ENCODE measurements around the gene HRG. TPM values are rescaled to one million over a fixed set of nuclear protein-coding genes. Genes with fewer than 3 reads are reported as not detected.

The HRG gene
- polyA plus RNA-seq, 1 donor from 2014 or later: not detected

DNA sequence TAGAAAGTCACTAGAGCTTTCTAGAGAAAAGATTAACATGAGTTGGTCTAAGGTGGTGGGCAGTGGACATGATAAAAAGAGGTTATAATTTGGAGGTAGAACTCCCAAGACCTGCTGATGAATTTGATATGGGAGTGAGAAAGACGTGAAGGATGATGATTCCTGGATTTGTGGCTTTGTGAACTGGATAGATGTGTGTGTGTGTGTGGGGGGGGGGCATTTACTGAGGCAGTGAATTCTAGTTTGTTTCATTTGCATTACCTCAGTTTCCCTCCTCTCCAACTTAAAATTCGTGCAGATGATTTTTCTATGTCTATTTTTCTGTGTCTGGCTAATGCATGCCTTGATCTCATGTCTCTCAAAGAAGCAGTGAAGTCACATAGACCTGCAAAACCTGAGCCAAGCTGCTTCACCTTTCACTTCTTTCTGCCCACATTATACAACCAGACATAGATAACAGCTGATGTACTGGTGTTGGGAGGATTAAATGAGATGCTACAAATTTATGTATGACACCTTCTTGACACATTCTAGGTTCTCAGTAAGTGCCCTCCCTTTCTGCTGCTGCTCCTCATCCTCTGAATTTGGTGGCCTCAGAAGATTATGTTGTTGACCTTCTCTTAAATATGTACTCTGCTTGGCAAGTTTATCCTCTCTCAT lies 43.0 kb upstream of the HRG start:
- Histone ChIP-seq H3K9me2 (ENCODE audit: insufficient read depth, low read length) (no peaks in the 10 kb centered on the region), H3K4me2 (ENCODE audit: low read length) (no peak overlapping the region), H3K27me3 (ENCODE audit: insufficient read depth, low read depth, low read length) (no peaks in the 10 kb centered on the region), H3K4me3 (ENCODE audit: low read length) (no peak overlapping the region), H3K9ac (ENCODE audit: low read length) (no peak overlapping the region), H3K27ac (ENCODE audit: low read length) (no peak overlapping the region), H4K20me1 (ENCODE audit: insufficient read depth) (no peaks in the 10 kb centered on the region), H3K9me3 (ENCODE audit: low read length) (no peaks in the 10 kb centered on the region), H2AFZ (ENCODE audit: low read depth, low read length) (no peak overlapping the region), H3K36me3 (ENCODE audit: insufficient read depth, low read length) (no peaks in the 10 kb centered on the region), H3F3A (ENCODE audit: insufficient read depth, low read length, poor library complexity, severe bottlenecking) (no peaks in the 10 kb centered on the region), H3K79me2 (replicated peaks; ENCODE audit: insufficient read depth, low read length) (no peaks in the 10 kb centered on the region)
- no peak for TF ChIP-seq MXI1 (conservative IDR thresholded peaks at IDR 0.05; ENCODE audit: poor library complexity, severe bottlenecking)
- no peak for TF ChIP-seq TAF1 (IDR thresholded peaks at IDR 0.05; ENCODE audit: low read depth)
- TF ChIP-seq, protein P1, sequence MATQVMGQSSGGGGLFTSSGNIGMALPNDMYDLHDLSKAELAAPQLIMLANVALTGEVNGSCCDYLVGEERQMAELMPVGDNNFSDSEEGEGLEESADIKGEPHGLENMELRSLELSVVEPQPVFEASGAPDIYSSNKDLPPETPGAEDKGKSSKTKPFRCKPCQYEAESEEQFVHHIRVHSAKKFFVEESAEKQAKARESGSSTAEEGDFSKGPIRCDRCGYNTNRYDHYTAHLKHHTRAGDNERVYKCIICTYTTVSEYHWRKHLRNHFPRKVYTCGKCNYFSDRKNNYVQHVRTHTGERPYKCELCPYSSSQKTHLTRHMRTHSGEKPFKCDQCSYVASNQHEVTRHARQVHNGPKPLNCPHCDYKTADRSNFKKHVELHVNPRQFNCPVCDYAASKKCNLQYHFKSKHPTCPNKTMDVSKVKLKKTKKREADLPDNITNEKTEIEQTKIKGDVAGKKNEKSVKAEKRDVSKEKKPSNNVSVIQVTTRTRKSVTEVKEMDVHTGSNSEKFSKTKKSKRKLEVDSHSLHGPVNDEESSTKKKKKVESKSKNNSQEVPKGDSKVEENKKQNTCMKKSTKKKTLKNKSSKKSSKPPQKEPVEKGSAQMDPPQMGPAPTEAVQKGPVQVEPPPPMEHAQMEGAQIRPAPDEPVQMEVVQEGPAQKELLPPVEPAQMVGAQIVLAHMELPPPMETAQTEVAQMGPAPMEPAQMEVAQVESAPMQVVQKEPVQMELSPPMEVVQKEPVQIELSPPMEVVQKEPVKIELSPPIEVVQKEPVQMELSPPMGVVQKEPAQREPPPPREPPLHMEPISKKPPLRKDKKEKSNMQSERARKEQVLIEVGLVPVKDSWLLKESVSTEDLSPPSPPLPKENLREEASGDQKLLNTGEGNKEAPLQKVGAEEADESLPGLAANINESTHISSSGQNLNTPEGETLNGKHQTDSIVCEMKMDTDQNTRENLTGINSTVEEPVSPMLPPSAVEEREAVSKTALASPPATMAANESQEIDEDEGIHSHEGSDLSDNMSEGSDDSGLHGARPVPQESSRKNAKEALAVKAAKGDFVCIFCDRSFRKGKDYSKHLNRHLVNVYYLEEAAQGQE (IDR thresholded peaks at IDR 0.05; ENCODE audit: borderline replicate concordance): no peak
- no peak for TF ChIP-seq EZH2 (IDR thresholded peaks at IDR 0.05; ENCODE audit: borderline replicate concordance, insufficient read depth, low read length, poor library complexity, severe bottlenecking)
- TF ChIP-seq EP300 (conservative IDR thresholded peaks at IDR 0.05; ENCODE audit: poor library complexity, severe bottlenecking): no peak
- TF ChIP-seq SMC3 (conservative IDR thresholded peaks at IDR 0.05; ENCODE audit: poor library complexity): no peak
- TF ChIP-seq POLR2AphosphoS5 (IDR thresholded peaks at IDR 0.05): no peak
- TF ChIP-seq, protein P2, sequence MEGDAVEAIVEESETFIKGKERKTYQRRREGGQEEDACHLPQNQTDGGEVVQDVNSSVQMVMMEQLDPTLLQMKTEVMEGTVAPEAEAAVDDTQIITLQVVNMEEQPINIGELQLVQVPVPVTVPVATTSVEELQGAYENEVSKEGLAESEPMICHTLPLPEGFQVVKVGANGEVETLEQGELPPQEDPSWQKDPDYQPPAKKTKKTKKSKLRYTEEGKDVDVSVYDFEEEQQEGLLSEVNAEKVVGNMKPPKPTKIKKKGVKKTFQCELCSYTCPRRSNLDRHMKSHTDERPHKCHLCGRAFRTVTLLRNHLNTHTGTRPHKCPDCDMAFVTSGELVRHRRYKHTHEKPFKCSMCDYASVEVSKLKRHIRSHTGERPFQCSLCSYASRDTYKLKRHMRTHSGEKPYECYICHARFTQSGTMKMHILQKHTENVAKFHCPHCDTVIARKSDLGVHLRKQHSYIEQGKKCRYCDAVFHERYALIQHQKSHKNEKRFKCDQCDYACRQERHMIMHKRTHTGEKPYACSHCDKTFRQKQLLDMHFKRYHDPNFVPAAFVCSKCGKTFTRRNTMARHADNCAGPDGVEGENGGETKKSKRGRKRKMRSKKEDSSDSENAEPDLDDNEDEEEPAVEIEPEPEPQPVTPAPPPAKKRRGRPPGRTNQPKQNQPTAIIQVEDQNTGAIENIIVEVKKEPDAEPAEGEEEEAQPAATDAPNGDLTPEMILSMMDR (IDR thresholded peaks at IDR 0.05; ENCODE audit: poor library complexity, severe bottlenecking): no peak
- no peak for TF ChIP-seq RAD21 (conservative IDR thresholded peaks at IDR 0.05)

DNA sequence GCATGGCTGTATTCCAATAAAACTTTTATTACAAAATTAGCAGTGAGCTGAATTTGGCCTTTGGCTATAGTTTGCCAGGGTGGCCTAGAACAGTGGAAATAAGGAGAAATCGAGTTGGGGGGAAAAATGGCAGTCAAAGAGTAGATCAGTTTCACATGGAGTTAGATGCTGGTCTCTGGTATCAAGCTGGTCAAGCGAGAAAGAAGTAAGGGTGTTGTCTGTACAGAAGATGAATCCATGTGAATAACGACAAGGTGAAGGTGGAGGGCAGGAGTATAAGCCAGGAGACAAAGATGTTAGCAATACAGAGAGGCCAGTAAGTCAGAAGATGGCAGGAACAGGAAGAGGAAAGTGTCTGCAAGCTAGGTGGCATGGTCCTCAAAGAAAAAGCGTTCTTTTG lies 41.2 kb upstream of the HRG start:
- H2AFZ ChIP-seq (ENCODE audit: low read depth, low read length): no peak overlapping the region
- H3K4me2 ChIP-seq (ENCODE audit: low read length): no peak overlapping the region
- no peaks in the 10 kb centered on the region for H3F3A ChIP-seq (ENCODE audit: insufficient read depth, low read length, poor library complexity, severe bottlenecking)
- no peaks in the 10 kb centered on the region for H3K9me2 ChIP-seq (ENCODE audit: insufficient read depth, low read length)
- no peaks in the 10 kb centered on the region for H3K9me3 ChIP-seq (ENCODE audit: low read length)
- H3K36me3 ChIP-seq (ENCODE audit: insufficient read depth, low read length): no peaks in the 10 kb centered on the region
- H3K27me3 ChIP-seq (ENCODE audit: insufficient read depth, low read depth, low read length): no peaks in the 10 kb centered on the region
- H3K79me2 ChIP-seq (replicated peaks; ENCODE audit: insufficient read depth, low read length): no peaks in the 10 kb centered on the region
- H4K20me1 ChIP-seq (ENCODE audit: insufficient read depth): no peaks in the 10 kb centered on the region
- TF ChIP-seq TAF1 (IDR thresholded peaks at IDR 0.05; ENCODE audit: low read depth): no peak
- TF ChIP-seq POLR2AphosphoS5 (IDR thresholded peaks at IDR 0.05): no peak
- no peak for TF ChIP-seq EP300 (conservative IDR thresholded peaks at IDR 0.05; ENCODE audit: poor library complexity, severe bottlenecking)
- TF ChIP-seq EZH2 (IDR thresholded peaks at IDR 0.05; ENCODE audit: borderline replicate concordance, insufficient read depth, low read length, poor library complexity, severe bottlenecking): no peak
- TF ChIP-seq SMC3 (conservative IDR thresholded peaks at IDR 0.05; ENCODE audit: poor library complexity): no peak
- TF ChIP-seq, protein P1 (IDR thresholded peaks at IDR 0.05; ENCODE audit: borderline replicate concordance): no peak
- no peak for TF ChIP-seq MXI1 (conservative IDR thresholded peaks at IDR 0.05; ENCODE audit: poor library complexity, severe bottlenecking)
- TF ChIP-seq, protein P2 (IDR thresholded peaks at IDR 0.05; ENCODE audit: poor library complexity, severe bottlenecking): no peak
- TF ChIP-seq RAD21 (conservative IDR thresholded peaks at IDR 0.05): no peak
- H3K4me3 ChIP-seq (ENCODE audit: low read length): no peak overlapping the region
- H3K27ac ChIP-seq (ENCODE audit: low read length): no peak overlapping the region
- H3K9ac ChIP-seq (ENCODE audit: low read length): no peak overlapping the region
